Measurements from ENCODE around the gene RNF212. TPM values are rescaled to one million over a fixed set of nuclear protein-coding genes. Genes with fewer than 3 reads are reported as not detected.

The RNF212 gene
- total and polyA plus RNA-seq, 10 of the 15 experiments (the other 5 are each of a cell fraction or from before 2014, with no cell fraction given), result not detected

- RAD21 ChIA-PET (ENCODE audit: unreplicated experiment), result no interaction called here
- Histone ChIP-seq H2AFZ (ENCODE audit: control insufficient read depth, low read depth, low read length) (no peak overlapping the region), H3K4me2 (ENCODE audit: control insufficient read depth, insufficient read depth) (no peak overlapping the region), H4K20me1 (ENCODE audit: control insufficient read depth, insufficient read depth) (no peaks in the 10 kb centered on the region), H3K79me2 (ENCODE audit: control insufficient read depth, insufficient read depth, low read length) (no peaks in the 10 kb centered on the region), H3K36me3 (ENCODE audit: control insufficient read depth in 2 of 2, insufficient read depth in 2 of 2, low read length in 1 of 2) (no peaks in the 10 kb centered on the region), H3K9ac (ENCODE audit: control insufficient read depth, insufficient read depth, low read length) (no peak overlapping the region), H3K9me3 (replicated peaks; ENCODE audit: control insufficient read depth, insufficient read depth, low read length) (no peaks in the 10 kb centered on the region), H3K27ac (ENCODE audit: control insufficient read depth, insufficient read depth) (no peak overlapping the region), H3K4me1 (ENCODE audit: control insufficient read depth, insufficient read depth, low read length) (no peaks in the 10 kb centered on the region), H3K27me3 (replicated peaks in 1 of 2; ENCODE audit: control insufficient read depth in 2 of 2, insufficient read depth in 2 of 2, low read length in 1 of 2) (peaks cover 0 to 2% of the 10 kb centered on the region in 2 experiments; a peak in 2 of 4 replicates), H3K4me3 (no peak overlapping the region)
- no peak for TF ChIP-seq SREBF2 (IDR thresholded peaks at IDR 0.05; ENCODE audit: low read length)
- no peak for TF ChIP-seq RUNX3 (IDR thresholded peaks at IDR 0.05; ENCODE audit: low read length)
- TF ChIP-seq STAT3 (IDR thresholded peaks at IDR 0.05; ENCODE audit: low read depth, low read length), result no peak
- no peak for TF ChIP-seq RBBP5 (conservative IDR thresholded peaks at IDR 0.05)
- TF ChIP-seq ASH2L (IDR thresholded peaks at IDR 0.05; ENCODE audit: borderline replicate concordance, low read depth), result no peak
- TF ChIP-seq CHD1 (IDR thresholded peaks at IDR 0.05; ENCODE audit: low read depth, low read length), result no peak
- no peak for TF ChIP-seq NRF1 (conservative IDR thresholded peaks at IDR 0.05; ENCODE audit: low read depth, low read length)
- TF ChIP-seq ZBTB40 (IDR thresholded peaks at IDR 0.05; ENCODE audit: borderline replicate concordance), result no peak
- TF ChIP-seq BACH1 (IDR thresholded peaks at IDR 0.05; ENCODE audit: borderline replicate concordance), result no peak
- TF ChIP-seq KAT2A (conservative IDR thresholded peaks at IDR 0.05; ENCODE audit: control insufficient read depth, low read depth, low read length), result no peak
- ATAC-seq, result no peak
- intact Hi-C loops (cut with micrococcal nuclease; ENCODE audit: unreplicated experiment) (no loop called here), in situ Hi-C loops (cut with MboI) (no loop called here)
- CTCF ChIA-PET, result no interaction called here
- SMC1A ChIA-PET (ENCODE audit: uncharacterized antibody, unreplicated experiment), result no interaction called here
- no peak for DNase-seq (ENCODE audit: low read depth, low spot score)
- 33% methylated on average over 10 of the region's 10 CpGs for WGBS (ENCODE audit: insufficient coverage, insufficient replicate concordance, low lambda C conversion rate, missing lambda C conversion rate)
- FAIRE-seq, result no peak
- BruUV-seq (replicated peaks), result no TSS peak
- POLR2A ChIA-PET, result no interaction called here
Measured at GRCh38 chr4:1060121-1060520, 53.2 kb downstream of the RNF212 start.

Measured in GM12878 (cell line).